ENCODE measurements around the gene PDGFRA. TPM values are rescaled to one million over a fixed set of nuclear protein-coding genes. Genes with fewer than 3 reads are reported as not detected.

PDGFRA gene
- total and polyA plus RNA-seq, 10 of the 15 experiments (the other 5 are each of a cell fraction or from before 2014, with no cell fraction given): 0.01 to 0.28 (median 0.06) TPM; not detected in 5

GRCh38 chr4:54209617-54210016, 19.5 kb upstream of the PDGFRA start (continued):
- TF ChIP-seq ATF2 (IDR thresholded peaks at IDR 0.05; ENCODE audit: low read length) (no peak), SMAD1 (IDR thresholded peaks at IDR 0.05; ENCODE audit: low read depth, partially characterized antibody) (no peak)

GRCh38 chr4:54213001-54213400, 16.1 kb upstream of the PDGFRA start:
- POLR2A ChIA-PET: interaction anchor here (0.7 kb wide), 1 partner anchor 1725 kb away, joined by 5 read pairs; no protein-coding TSS in a partner anchor
- H4K20me1 ChIP-seq (ENCODE audit: control insufficient read depth, insufficient read depth): no peaks in the 10 kb centered on the region
- SMC1A ChIA-PET (ENCODE audit: uncharacterized antibody, unreplicated experiment): interaction anchor here (1.0 to 1.6 kb wide), 3 partner anchors 228 to 283 kb away, joined by 3 to 5 read pairs (median 4); no protein-coding TSS in a partner anchor
- H3K27ac ChIP-seq (ENCODE audit: control insufficient read depth, insufficient read depth): no peak overlapping the region
- RAD21 ChIA-PET (ENCODE audit: unreplicated experiment): interaction anchor here (0.7 to 2.0 kb wide), 2 partner anchors 41 to 284 kb away, joined by 3 to 7 read pairs; no protein-coding TSS in a partner anchor
- CTCF ChIA-PET: interaction anchor here (2.0 to 8.5 kb wide), 2 partner anchors 21 to 280 kb away, joined by 6 to 130 read pairs; no protein-coding TSS in a partner anchor
- no peak for ATAC-seq
- H3K4me2 ChIP-seq (ENCODE audit: control insufficient read depth, insufficient read depth): no peak overlapping the region
- no peak overlapping the region for H2AFZ ChIP-seq (ENCODE audit: control insufficient read depth, low read depth, low read length)
- no peak overlapping the region for H3K4me3 ChIP-seq
- intact Hi-C loops (cut with micrococcal nuclease; ENCODE audit: unreplicated experiment): no loop called here
- 19% methylated on average over 3 of the region's 3 CpGs for WGBS (ENCODE audit: insufficient coverage, insufficient replicate concordance, low lambda C conversion rate, missing lambda C conversion rate)
- H3K36me3 ChIP-seq (ENCODE audit: control insufficient read depth in 2 of 2, insufficient read depth in 2 of 2, low read length in 1 of 2): no peaks in the 10 kb centered on the region
- no peaks in the 10 kb centered on the region; a peak in 2 of 4 replicates for H3K27me3 ChIP-seq (replicated peaks in 1 of 2; ENCODE audit: control insufficient read depth in 2 of 2, insufficient read depth in 2 of 2, low read length in 1 of 2)
- BruUV-seq (replicated peaks): no TSS peak
- in situ Hi-C loops (cut with MboI): loop anchor here (10.0 kb wide), 1 partner anchor 728 kb away; no protein-coding TSS in a partner anchor
- no peak for FAIRE-seq
- H3K9ac ChIP-seq (ENCODE audit: control insufficient read depth, insufficient read depth, low read length): no peak overlapping the region
- no peaks in the 10 kb centered on the region for H3K9me3 ChIP-seq (replicated peaks; ENCODE audit: control insufficient read depth, insufficient read depth, low read length)
- no peaks in the 10 kb centered on the region for H3K4me1 ChIP-seq (ENCODE audit: control insufficient read depth, insufficient read depth, low read length)
- no peak for DNase-seq (ENCODE audit: low read depth, low spot score)
- no peaks in the 10 kb centered on the region for H3K79me2 ChIP-seq (ENCODE audit: control insufficient read depth, insufficient read depth, low read length)
- TF ChIP-seq CEBPZ (IDR thresholded peaks at IDR 0.05; ENCODE audit: low read depth, low read length) (no peak), IKZF1 (conservative IDR thresholded peaks at IDR 0.05) (no peak), RUNX3 (IDR thresholded peaks at IDR 0.05; ENCODE audit: low read length) (no peak), EGR1 (IDR thresholded peaks at IDR 0.05; ENCODE audit: borderline replicate concordance in 1 of 2, low read depth in 2 of 2, low read length in 2 of 2) (no peak), BCL11A (IDR thresholded peaks at IDR 0.05; ENCODE audit: low read depth, low read length) (no peak), BCLAF1 (IDR thresholded peaks at IDR 0.05) (no peak), MTA2 (IDR thresholded peaks at IDR 0.05; ENCODE audit: low read depth) (no peak), EED (IDR thresholded peaks at IDR 0.05; ENCODE audit: low read depth) (no peak), ZNF217 (IDR thresholded peaks at IDR 0.05) (no peak), NFXL1 (IDR thresholded peaks at IDR 0.05; ENCODE audit: borderline replicate concordance) (no peak), TCF7 (IDR thresholded peaks at IDR 0.05; ENCODE audit: borderline replicate concordance) (no peak), HDAC2 (IDR thresholded peaks at IDR 0.05) (no peak), FOXM1 (IDR thresholded peaks at IDR 0.05; ENCODE audit: low read depth, low read length) (no peak)
